GM12878 (cell line): Measurements from ENCODE around the gene DHPS. TPM values are rescaled to one million over a fixed set of nuclear protein-coding genes. Genes with fewer than 3 reads are reported as not detected.

Source experiments
- ATF7 ChIP-seq: fragments of 450-650 bp; IDR thresholded peaks from 2 replicates; pipeline ENCODE4 v1.6.1; 2016; ENCODE audit warnings: low read depth, mild to moderate bottlenecking
- BCL3 ChIP-seq: IDR thresholded peaks from 2 replicates; pipeline ENCODE4 v1.6.1; 2011; ENCODE audit warnings: borderline replicate concordance, low read depth, mild to moderate bottlenecking, moderate library complexity, low read length; ENCODE audit not compliant: insufficient read depth, poor library complexity, severe bottlenecking
- DPF2 ChIP-seq: fragments of 450-650 bp; IDR thresholded peaks from 2 replicates; pipeline ENCODE4 v1.6.1; 2017; ENCODE audit warnings: mild to moderate bottlenecking
- E2F8 ChIP-seq: fragments of 450-650 bp; IDR thresholded peaks from 2 replicates; pipeline ENCODE4 v1.6.1; 2018; ENCODE audit warnings: mild to moderate bottlenecking, low read depth, moderate library complexity; ENCODE audit not compliant: partially characterized antibody
- EGR1 ChIP-seq, 2 experiments: IDR thresholded peaks; 1 replicate in 1 of 2; 2 replicates in 1 of 2; pipeline ENCODE4 v1.6.1; 2011 to 2012; ENCODE audit warnings: low read depth in 2 of 2, low read length in 2 of 2, borderline replicate concordance in 1 of 2, mild to moderate bottlenecking in 1 of 2, moderate library complexity in 1 of 2
- ESRRA ChIP-seq: IDR thresholded peaks from 2 replicates; pipeline ENCODE4 v1.6.1; 2012; ENCODE audit warnings: mild to moderate bottlenecking, low read length, improper control_type of control experiment
- HDAC2 ChIP-seq: fragments of 200-600 bp; sonication (generic); IDR thresholded peaks from 2 replicates; pipeline ENCODE4 v1.6.1; 2017
- HDAC6 ChIP-seq: fragments of 200-600 bp; sonication (generic); IDR thresholded peaks from one replicate; pipeline ENCODE4 v1.8.0; 2017; ENCODE audit warnings: antibody characterized with exemption; ENCODE audit not compliant: unreplicated experiment
- IKZF2 ChIP-seq, 2 experiments: fragments of 450-650 bp; IDR thresholded peaks; 2 replicates each; pipeline ENCODE4 v1.6.1; 2017; ENCODE audit warnings: mild to moderate bottlenecking in 2 of 2, moderate library complexity in 2 of 2
- IRF4 ChIP-seq: IDR thresholded peaks from 2 replicates; pipeline ENCODE4 v1.6.1; 2011; ENCODE audit warnings: low read depth, low read length
- KDM1A ChIP-seq: fragments of 200-600 bp; sonication (generic); IDR thresholded peaks from 2 replicates; pipeline ENCODE4 v1.6.1; 2016; ENCODE audit warnings: borderline replicate concordance
- MTA2 ChIP-seq: fragments of 450-650 bp; IDR thresholded peaks from 2 replicates; pipeline ENCODE4 v1.6.1; 2016; ENCODE audit warnings: low read depth, mild to moderate bottlenecking, moderate library complexity
- NR2F1 ChIP-seq: fragments of 450-650 bp; conservative IDR thresholded peaks from 2 replicates; pipeline ENCODE4 v1.6.1; 2017; ENCODE audit warnings: mild to moderate bottlenecking
- POLR2AphosphoS2 ChIP-seq: IDR thresholded peaks from 2 replicates; pipeline ENCODE4 v1.6.1; 2011; ENCODE audit warnings: low read depth, mild to moderate bottlenecking, low read length, improper control_type of control experiment, moderate library complexity
- POU2F2 ChIP-seq: IDR thresholded peaks from 3 replicates; pipeline ENCODE4 v1.6.1; 2011; ENCODE audit warnings: low read depth, mild to moderate bottlenecking, low read length, borderline replicate concordance
- RELB ChIP-seq: fragments of 450-650 bp; IDR thresholded peaks from 2 replicates; pipeline ENCODE4 v1.6.1; 2017; ENCODE audit warnings: low read depth, mild to moderate bottlenecking, moderate library complexity
- REST ChIP-seq: IDR thresholded peaks from 2 replicates; pipeline ENCODE4 v1.6.1; 2012; ENCODE audit warnings: mild to moderate bottlenecking, low read depth, low read length
- TBL1XR1 ChIP-seq: IDR thresholded peaks from 2 replicates; pipeline ENCODE4 v1.6.1; 2012; ENCODE audit warnings: low read depth, low read length, improper control_type of control experiment
- polyA plus RNA-seq, 11 experiments: library from polyadenylated mRNA; depleted of rRNA in 4 of 11; unstranded in 6 of 11; stranded (reverse) in 5 of 11; fragments of >200 nt; fragmentation: Nextera tagmentation in 4 of 11; fragmentation: Illumina TruSeq in 1 of 11; extraction: Ambion mirVana in 4 of 11; extraction: Trizol in 1 of 11; gene quantifications; 1 replicate in 1 of 11; 2 replicates in 10 of 11; pipeline versions ENCODE4 v1.2.1 to v1.2.3, GENCODE V29; 2011 to 2016; ENCODE audit warnings: inconsistent platforms in 2 of 11, missing spikeins in 2 of 11, low read depth in 1 of 11
- total RNA-seq, 4 experiments: library from RNA; depleted of rRNA in 3 of 4; stranded (reverse); fragments of >200 nt in 3 of 4; fragmentation: Illumina TruSeq in 1 of 4; extraction: Trizol in 1 of 4; gene quantifications; 2 replicates each; pipeline versions ENCODE4 v1.2.1 to v1.2.3, GENCODE V29; 2013 to 2021

DHPS gene
- total and polyA plus RNA-seq, 10 of the 15 experiments (the other 5 are each of a cell fraction or from before 2014, with no cell fraction given), result 36.4 to 104 (median 83.4) TPM

GRCh38 chr19:12696366-12697335, 15.0 kb upstream of the DHPS start, which contains the start of gene FBXW9 (continued):
- TF ChIP-seq RELB, result peak; percentile 95
- TF ChIP-seq POLR2AphosphoS2, result peak; percentile 88
- peak; percentile 96 for TF ChIP-seq BCL3
- peak; percentile 8 to 67; a peak in 1 of 3 replicates for TF ChIP-seq EGR1 (IDR thresholded peaks at IDR 0.05; ENCODE audit: borderline replicate concordance in 1 of 2, low read depth in 2 of 2, low read length in 2 of 2)
- peak; percentile 31; the same call in 1 of the 2 replicates for TF ChIP-seq ATF7
- no peak for TF ChIP-seq TBL1XR1
- TF ChIP-seq IRF4, result no peak
- no peak for TF ChIP-seq REST
- TF ChIP-seq POU2F2, result peak; percentile 85
- TF ChIP-seq KDM1A, result no peak
- TF ChIP-seq MTA2, result no peak
- no peak for TF ChIP-seq ESRRA
- no peak for TF ChIP-seq IKZF2 (IDR thresholded peaks at IDR 0.05)
- TF ChIP-seq HDAC2, result no peak
- peak; percentile 90 for TF ChIP-seq E2F8
- TF ChIP-seq HDAC6, result no peak
- TF ChIP-seq NR2F1, result no peak
- no peak for TF ChIP-seq DPF2
